H1 (cell line): Measurements from ENCODE around the gene TPO. TPM values are rescaled to one million over a fixed set of nuclear protein-coding genes. Genes with fewer than 3 reads are reported as not detected.

Source experiments
- CTCF ChIA-PET: fragments of 300-600 bp; sonication (Branson Sonifier 250); formaldehyde crosslinking; loops from one replicate; lab custom pipeline; 2021; ENCODE audit not compliant: partially characterized antibody; lab: Charles Lee
- POLR2A ChIA-PET: fragments of 300-600 bp; sonication (Branson Sonifier 250); formaldehyde crosslinking; loops from one replicate; lab custom pipeline; 2021; ENCODE audit warnings: inconsistent platforms; ENCODE audit not compliant: partially characterized antibody; lab: Charles Lee
- DNase-seq, 2 experiments: peaks; one replicate each; pipeline versions ENCODE4 v3.0.0 to v3.0.0-alpha.2; 2010 to 2022; ENCODE audit warnings: low spot score in 2 of 2, low read depth in 1 of 2, mixed read lengths in 1 of 2
- FAIRE-seq: peaks from 2 replicates; lab custom pipeline; 2011; peaks lifted over from hg19 to GRCh38; lab: Jason Lieb, UNC
- H2AFZ ChIP-seq: 2 replicates; pipeline ENCODE4 v1.8.1; 2012; ENCODE audit warnings: low read length, inconsistent platforms
- H2AK5ac ChIP-seq: 2 replicates; pipeline ENCODE4 v1.6.1; 2013; ENCODE audit warnings: low read depth, low read length
- H2BK120ac ChIP-seq: replicated peaks from 2 replicates; pipeline ENCODE3; 2013; ENCODE audit warnings: low read depth, low read length, inconsistent platforms
- H2BK12ac ChIP-seq: 2 replicates; pipeline ENCODE4 v1.6.1; 2013; ENCODE audit warnings: low read depth, low read length
- H2BK15ac ChIP-seq: 2 replicates; pipeline ENCODE4 v1.6.1; 2013; ENCODE audit warnings: low read length
- H2BK20ac ChIP-seq: 2 replicates; pipeline ENCODE4 v1.6.1; 2013; ENCODE audit warnings: low read length
- H2BK5ac ChIP-seq: 2 replicates; pipeline ENCODE4 v1.6.1; 2013; ENCODE audit warnings: low read depth, low read length
- H3K14ac ChIP-seq: 2 replicates; pipeline ENCODE4 v1.6.1; 2013; ENCODE audit warnings: inconsistent platforms; ENCODE audit not compliant: insufficient read length
- H3K18ac ChIP-seq: 2 replicates; pipeline ENCODE4 v1.6.1; 2013; ENCODE audit warnings: low read length; ENCODE audit errors: extremely low read depth
- H3K23ac ChIP-seq: 2 replicates; pipeline ENCODE4 v1.6.1; 2013; ENCODE audit warnings: inconsistent platforms; ENCODE audit not compliant: insufficient read length
- H3K23me2 ChIP-seq: 2 replicates; pipeline ENCODE4 v1.6.1; 2013; ENCODE audit warnings: low read depth, low read length
- H3K27ac ChIP-seq: 2 replicates; pipeline ENCODE4 v1.6.1; 2011; ENCODE audit warnings: low read depth, low read length, inconsistent platforms
- H3K27me3 ChIP-seq, 4 experiments: replicated peaks in 1 of 4; 1 replicate in 1 of 4; 2 replicates in 3 of 4; pipeline versions ENCODE4 v1.6.1 to v1.8.1; 2011 to 2013; ENCODE audit warnings: low read length in 3 of 4, mild to moderate bottlenecking in 3 of 4, inconsistent platforms in 2 of 4, mixed read lengths in 2 of 4, moderate library complexity in 1 of 4; ENCODE audit not compliant: control insufficient read depth in 3 of 4, insufficient read depth in 3 of 4; ENCODE audit errors: extremely low read depth in 1 of 4
- H3K36me3 ChIP-seq, 4 experiments: 2 replicates each; pipeline versions ENCODE4 v1.6.1 to v1.8.1; 2011 to 2013; ENCODE audit warnings: mild to moderate bottlenecking in 4 of 4, low read length in 3 of 4, moderate library complexity in 2 of 4, control low read depth in 1 of 4, inconsistent platforms in 1 of 4; ENCODE audit not compliant: insufficient read depth in 4 of 4, control insufficient read depth in 2 of 4
- H3K4ac ChIP-seq: replicated peaks from 2 replicates; pipeline ENCODE3; 2013; ENCODE audit warnings: low read length, low read depth, mixed read lengths, inconsistent platforms; ENCODE audit not compliant: insufficient read length
- H3K4me1 ChIP-seq, 4 experiments: replicated peaks in 1 of 4; 1 replicate in 1 of 4; 2 replicates in 3 of 4; pipeline versions ENCODE4 v1.6.1 to v1.8.1; 2011 to 2013; ENCODE audit warnings: low read length in 3 of 4, inconsistent platforms in 2 of 4, mixed read lengths in 1 of 4; ENCODE audit not compliant: insufficient read depth in 4 of 4, control insufficient read depth in 3 of 4
- H3K4me2 ChIP-seq, 2 experiments: 2 replicates each; pipeline versions ENCODE4 v1.6.1 to v1.8.1; 2011 to 2013; ENCODE audit warnings: low read depth in 2 of 2, low read length in 2 of 2, control low read depth in 1 of 2, inconsistent platforms in 1 of 2, mild to moderate bottlenecking in 1 of 2; ENCODE audit not compliant: insufficient read depth in 1 of 2
- H3K4me3 ChIP-seq, 4 experiments: fragments of 200-600, 300-600 bp in 1 of 4; sonication (generic), shearing (Covaris generic), sonication (Bioruptor Twin) in 1 of 4; 2 replicates each; pipeline versions ENCODE4 v1.5.1 to v1.8.1; 2011 to 2016; ENCODE audit warnings: low read length in 4 of 4, low read depth in 3 of 4, control low read depth in 2 of 4, inconsistent platforms in 2 of 4, mild to moderate bottlenecking in 2 of 4, mixed read lengths in 1 of 4, moderate library complexity in 1 of 4; ENCODE audit not compliant: insufficient read depth in 2 of 4; ENCODE audit errors: extremely low read depth in 1 of 4
- H3K56ac ChIP-seq: replicated peaks from 2 replicates; pipeline ENCODE3; 2013; ENCODE audit warnings: low read depth, mild to moderate bottlenecking, mixed read lengths, low read length, inconsistent platforms; ENCODE audit not compliant: insufficient read length
- H3K79me1 ChIP-seq: 2 replicates; pipeline ENCODE4 v1.6.1; 2013; ENCODE audit warnings: low read depth, low read length, control low read depth
- H3K79me2 ChIP-seq, 2 experiments: 2 replicates each; pipeline versions ENCODE4 v1.6.1 to v1.8.1; 2012 to 2013; ENCODE audit warnings: low read length in 2 of 2, mild to moderate bottlenecking in 2 of 2, inconsistent platforms in 1 of 2; ENCODE audit not compliant: insufficient read depth in 2 of 2, control insufficient read depth in 1 of 2
- H3K9ac ChIP-seq, 4 experiments: replicated peaks in 1 of 4; 1 replicate in 1 of 4; 2 replicates in 3 of 4; pipeline versions ENCODE4 v1.6.1 to v1.8.1; 2011 to 2013; ENCODE audit warnings: low read depth in 3 of 4, low read length in 3 of 4, control low read depth in 2 of 4, mild to moderate bottlenecking in 2 of 4, moderate library complexity in 2 of 4, inconsistent platforms in 1 of 4; ENCODE audit errors: extremely low read depth in 1 of 4
- H3K9me3 ChIP-seq, 2 experiments: 2 replicates each; pipeline versions ENCODE4 v1.6.1 to v1.8.1; 2012 to 2013; ENCODE audit warnings: mild to moderate bottlenecking in 2 of 2, moderate library complexity in 2 of 2, control low read depth in 1 of 2, inconsistent platforms in 1 of 2, low read depth in 1 of 2, low read length in 1 of 2, mixed read lengths in 1 of 2; ENCODE audit not compliant: insufficient read depth in 2 of 2
- H4K20me1 ChIP-seq, 2 experiments: replicated peaks in 1 of 2; 2 replicates each; pipeline versions ENCODE3 to v1.8.1; 2011 to 2013; ENCODE audit warnings: inconsistent platforms in 2 of 2, low read length in 2 of 2, mild to moderate bottlenecking in 1 of 2; ENCODE audit not compliant: insufficient read depth in 2 of 2, control insufficient read depth in 1 of 2
- H4K5ac ChIP-seq: 2 replicates; pipeline ENCODE4 v1.6.1; 2013; ENCODE audit warnings: low read length, low read depth, mixed read lengths, inconsistent platforms; ENCODE audit not compliant: insufficient read length
- H4K8ac ChIP-seq: 2 replicates; pipeline ENCODE4 v1.8.0; 2013; ENCODE audit warnings: mild to moderate bottlenecking, moderate library complexity, low read length, inconsistent platforms; ENCODE audit not compliant: insufficient read depth; ENCODE audit errors: extremely low read depth
- H4K91ac ChIP-seq: replicated peaks from 2 replicates; pipeline ENCODE3; 2013; ENCODE audit warnings: low read length, mixed read lengths, inconsistent platforms; ENCODE audit not compliant: insufficient read length
- BACH1 ChIP-seq: IDR thresholded peaks from 2 replicates; pipeline ENCODE4 v1.6.1; 2012; ENCODE audit warnings: low read length, improper control_type of control experiment
- BCL11A ChIP-seq, 2 experiments: IDR thresholded peaks; one replicate each; pipeline ENCODE4 v1.6.1; 2011; ENCODE audit warnings: low read depth in 2 of 2, low read length in 2 of 2, mild to moderate bottlenecking in 2 of 2
- BRCA1 ChIP-seq: IDR thresholded peaks from 2 replicates; pipeline ENCODE4 v1.6.1; 2012; ENCODE audit warnings: low read depth, low read length, improper control_type of control experiment
- CBX5 ChIP-seq: fragments of 300-800, 300-1000 bp; sonication (generic); IDR thresholded peaks from 2 replicates; pipeline ENCODE4 v1.7.1; 2016; ENCODE audit warnings: antibody characterized with exemption, low read length, low read depth
- CEBPB ChIP-seq: IDR thresholded peaks from 2 replicates; pipeline ENCODE4 v1.6.1; 2012; ENCODE audit warnings: low read depth, low read length
- EP300 ChIP-seq, 2 experiments: IDR thresholded peaks; 1 replicate in 1 of 2; 2 replicates in 1 of 2; pipeline ENCODE4 v1.6.1; 2011 to 2012; ENCODE audit warnings: low read depth in 2 of 2, low read length in 2 of 2, mild to moderate bottlenecking in 2 of 2, borderline replicate concordance in 1 of 2, inconsistent platforms in 1 of 2, moderate library complexity in 1 of 2
- GTF2F1 ChIP-seq: IDR thresholded peaks from 2 replicates; pipeline ENCODE4 v1.6.1; 2012; ENCODE audit warnings: low read depth, low read length, improper control_type of control experiment, borderline replicate concordance
- KDM1A ChIP-seq: fragments of 200-600, 300-600 bp; sonication (generic); IDR thresholded peaks from 2 replicates; pipeline ENCODE4 v1.7.1; 2016; ENCODE audit warnings: mild to moderate bottlenecking, low read length, borderline replicate concordance
- MAFK ChIP-seq: IDR thresholded peaks from 2 replicates; pipeline ENCODE4 v1.6.1; 2012; ENCODE audit warnings: low read depth, mild to moderate bottlenecking, improper control_type of control experiment, low read length
- NRF1 ChIP-seq: IDR thresholded peaks from 2 replicates; pipeline ENCODE4 v1.6.1; 2011; ENCODE audit warnings: mild to moderate bottlenecking, low read depth, low read length, improper control_type of control experiment
- PHF8 ChIP-seq: fragments of 200-600 bp; sonication (generic); conservative IDR thresholded peaks from 2 replicates; pipeline ENCODE4 v1.7.1; 2012; ENCODE audit warnings: low read depth, mild to moderate bottlenecking, inconsistent platforms, low read length, moderate library complexity
- POLR2AphosphoS5 ChIP-seq: IDR thresholded peaks from 2 replicates; pipeline ENCODE4 v1.6.1; 2011; ENCODE audit warnings: low read depth, low read length
- YY1 ChIP-seq: IDR thresholded peaks from 2 replicates; pipeline ENCODE4 v1.6.1; 2011; ENCODE audit warnings: low read depth, mild to moderate bottlenecking, low read length
- ZNF274 ChIP-seq: IDR thresholded peaks from 2 replicates; pipeline ENCODE4 v1.7.0; 2012; ENCODE audit warnings: low read length, borderline replicate concordance; ENCODE audit errors: extremely low read depth
- WGBS, 2 experiments: shearing (Covaris generic) in 1 of 2; methylation state at CpG; one replicate each; pipeline versions ENCODE4 v1.1.6 to v1.1.7; 2013 to 2015; ENCODE audit warnings: low lambda C conversion rate in 2 of 2, mixed read lengths in 2 of 2, inconsistent platforms in 1 of 2, low coverage in 1 of 2, missing lambda C conversion rate in 1 of 2; ENCODE audit not compliant: insufficient replicate concordance in 2 of 2, insufficient coverage in 1 of 2, insufficient read length in 1 of 2; ENCODE audit errors: extremely low coverage in 1 of 2, missing lambda C conversion rate in 1 of 2; 5-methylcytosine and 5-hydroxymethylcytosine counted together
- polyA plus RNA-seq, 7 experiments: library from polyadenylated mRNA; depleted of rRNA in 3 of 7; stranded (reverse) in 5 of 7; unstranded in 2 of 7; fragments of >200 nt in 5 of 7; fragments of 200-250 nt in 2 of 7; gene quantifications; 1 replicate in 5 of 7; 2 replicates in 1 of 7; 4 replicates in 1 of 7; pipeline versions ENCODE4 v1.2.1 to v1.2.3, GENCODE V29; 2011 to 2013; ENCODE audit warnings: missing spikeins in 2 of 7, mixed read lengths in 2 of 7
- total RNA-seq: library from RNA; stranded (reverse); fragmentation: NEBNext Ultra II Directional; extraction: Animal tissue kit (Norgen Biotek cat#: 25700); gene quantifications from 2 replicates; pipeline ENCODE4 v1.2.1, GENCODE V29; 2021

The TPO gene
- total and polyA plus RNA-seq, 2 of the 8 experiments (the other 6 are each of a cell fraction or from before 2014, with no cell fraction given) = not detected

- no peak for DNase-seq
- H3K14ac ChIP-seq = no peak overlapping the region
- no peak overlapping the region for H4K91ac ChIP-seq
- no peaks in the 10 kb centered on the region for H3K23me2 ChIP-seq
- H3K18ac ChIP-seq = no peak overlapping the region
- H2AFZ ChIP-seq = no peak overlapping the region
- no peak overlapping the region for H2BK20ac ChIP-seq
- H3K4ac ChIP-seq = no peak overlapping the region
- no peaks in the 10 kb centered on the region for H3K36me3 ChIP-seq
- no peaks in the 10 kb centered on the region for H4K20me1 ChIP-seq
- H4K5ac ChIP-seq = no peak overlapping the region
- H2BK5ac ChIP-seq = no peak overlapping the region
- H3K4me3 ChIP-seq = no peak overlapping the region
- H3K4me1 ChIP-seq = no peaks in the 10 kb centered on the region; a peak in 1 of 7 replicates
- no peak overlapping the region for H2BK120ac ChIP-seq
- ChIA-PET POLR2A (no interaction called here), CTCF (no interaction called here)
- H2BK12ac ChIP-seq = no peak overlapping the region
- H3K27ac ChIP-seq = no peak overlapping the region
- no peaks in the 10 kb centered on the region for H3K9me3 ChIP-seq
- no peak overlapping the region for H3K9ac ChIP-seq
- H3K23ac ChIP-seq = no peak overlapping the region
- H3K27me3 ChIP-seq = no peaks in the 10 kb centered on the region
- no peak overlapping the region for H2BK15ac ChIP-seq
- no peaks in the 10 kb centered on the region for H3K79me1 ChIP-seq
- no peak overlapping the region for H4K8ac ChIP-seq
- no peak overlapping the region for H2AK5ac ChIP-seq
- H3K56ac ChIP-seq = no peak overlapping the region
- H3K4me2 ChIP-seq = no peak overlapping the region
- FAIRE-seq = no peak
- no peaks in the 10 kb centered on the region for H3K79me2 ChIP-seq
- WGBS, 2 experiments = 92% methylated on average over 14 of the region's 14 CpGs; no CpG with 5 or more reads in 1 of the 2 experiments
- TF ChIP-seq EP300 (IDR thresholded peaks at IDR 0.05; ENCODE audit: borderline replicate concordance in 1 of 2, low read depth in 2 of 2, low read length in 2 of 2) (no peak), CBX5 (no peak), ZNF274 (no peak), YY1 (no peak), BRCA1 (no peak), MAFK (no peak), KDM1A (no peak), POLR2AphosphoS5 (no peak), CEBPB (no peak), GTF2F1 (no peak), BCL11A (IDR thresholded peaks at IDR 0.05; ENCODE audit: low read depth in 2 of 2, low read length in 2 of 2) (no peak), PHF8 (no peak), NRF1 (no peak), BACH1 (no peak)
Measured at GRCh38 chr2:1375794-1376193, 37.5 kb upstream of the TPO start.
